GM11168 (cell line): ENCODE measurements around the gene ARMC12.
"Not testable (repeated sequence)": the region's sequence is repeated elsewhere in the genome, so short reads cannot be mapped to it uniquely, and the experiment has no call there.

ENCODE experiments used
- in situ Hi-C: fragments of 300-500 bp; cut with MboI; formaldehyde crosslinking; loops from one replicate; pipeline ENCODE4 v1.12.0; 2022; ENCODE audit warnings: low sequenced_read_pairs; ENCODE audit not compliant: unreplicated experiment

ARMC12 gene

GRCh38 chr6:35736982-35737412 is at the start of gene ARMC12:
ARMC12 (plus strand) TSS chr6:35737032; CDS start chr6:35737109, 77 bp downstream.
- in situ Hi-C loops: loop anchor here (5.0 kb wide), 1 partner anchor 155 kb away; no protein-coding TSS in a partner anchor

- in situ Hi-C loops: no loop called here
These were observed 48.9 kb upstream of the ARMC12 start for GRCh38 chr6:35687658-35688604.

GRCh38 chr6:35688605-35689322 is 48.1 kb upstream of the ARMC12 start, which contains the start of gene FKBP5:
FKBP5 (minus strand) TSS chr6:35688915; CDS start chr6:35642824, 46,091 bp downstream.
- in situ Hi-C loops: no loop called here

DNA sequence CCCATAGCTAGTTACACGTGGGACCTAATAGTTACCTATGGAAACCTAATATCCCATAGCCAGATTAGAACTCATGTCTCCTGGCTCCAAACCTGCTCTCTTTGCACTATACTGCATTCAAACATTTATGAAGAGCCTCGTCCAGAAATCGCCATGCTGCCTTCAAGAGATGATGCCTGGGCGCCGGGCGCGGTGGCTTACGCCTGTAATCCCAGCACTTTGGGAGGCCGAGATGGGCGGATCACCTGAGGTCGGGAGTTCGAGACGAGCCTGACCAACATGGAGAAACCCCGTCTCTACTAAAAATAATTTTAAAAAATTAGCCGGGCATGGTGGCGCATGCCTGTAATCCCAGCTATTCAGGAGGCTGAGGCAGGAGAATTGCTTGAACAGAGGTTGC is 46.8 kb upstream of the ARMC12 start:
- in situ Hi-C loops: not testable (repeated sequence)

DNA sequence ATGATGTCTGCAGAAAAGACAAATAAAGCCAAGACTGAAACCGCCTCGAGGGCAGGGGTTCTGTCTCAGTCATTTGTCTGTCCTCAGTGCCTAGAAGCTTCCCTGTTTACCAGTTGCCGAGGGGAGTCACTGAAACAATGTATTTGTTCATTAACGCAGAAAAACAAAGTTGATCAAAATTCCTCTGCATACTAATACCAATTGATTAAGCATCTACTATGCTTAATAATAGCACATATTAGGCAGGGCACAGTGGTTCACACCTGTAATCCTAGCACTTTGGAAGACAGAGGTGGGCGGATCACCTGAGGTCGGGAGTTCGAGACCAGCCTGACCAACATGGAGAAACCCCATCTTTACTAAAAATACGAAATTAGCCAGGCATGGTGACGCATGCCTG is 46.3 kb upstream of the ARMC12 start:
- in situ Hi-C loops: no loop called here

DNA sequence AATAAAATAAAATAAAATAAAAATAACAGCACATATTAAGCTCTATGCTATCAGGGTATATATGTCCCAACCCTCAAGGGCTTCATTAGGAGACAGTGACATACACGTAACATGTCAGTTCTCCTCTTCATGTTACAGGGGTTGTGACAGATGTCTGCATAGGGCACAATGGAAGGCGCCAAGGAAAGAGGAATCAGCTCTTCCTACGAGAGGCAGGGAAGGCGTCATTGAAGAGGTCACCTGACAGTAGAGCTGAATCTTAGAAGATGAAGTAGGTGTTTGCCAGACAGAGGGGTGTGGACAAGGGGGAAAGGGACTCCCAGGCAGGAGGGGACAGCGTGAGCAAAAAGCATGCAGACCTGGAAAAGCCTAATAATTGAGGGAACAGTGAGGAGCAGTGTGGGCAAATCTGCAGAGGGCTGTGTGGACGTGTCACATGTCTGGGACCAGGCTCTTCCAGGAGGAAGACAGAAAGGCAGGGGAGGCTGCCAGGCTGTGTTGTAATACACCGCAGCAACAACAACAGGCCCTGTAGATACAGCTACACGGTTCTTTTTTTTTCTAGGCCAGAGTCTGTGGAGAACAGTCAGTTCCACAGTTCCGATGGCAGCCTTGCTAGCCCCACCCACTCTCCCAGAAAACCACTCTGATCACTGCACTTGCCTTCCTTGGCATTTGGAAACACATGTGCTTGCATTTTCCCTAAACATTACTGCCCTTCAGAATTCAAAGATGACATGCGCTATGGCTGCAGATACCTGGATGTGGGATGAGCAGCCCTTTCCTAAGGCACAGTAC is 45.6 kb upstream of the ARMC12 start:
- in situ Hi-C loops: no loop called here

DNA sequence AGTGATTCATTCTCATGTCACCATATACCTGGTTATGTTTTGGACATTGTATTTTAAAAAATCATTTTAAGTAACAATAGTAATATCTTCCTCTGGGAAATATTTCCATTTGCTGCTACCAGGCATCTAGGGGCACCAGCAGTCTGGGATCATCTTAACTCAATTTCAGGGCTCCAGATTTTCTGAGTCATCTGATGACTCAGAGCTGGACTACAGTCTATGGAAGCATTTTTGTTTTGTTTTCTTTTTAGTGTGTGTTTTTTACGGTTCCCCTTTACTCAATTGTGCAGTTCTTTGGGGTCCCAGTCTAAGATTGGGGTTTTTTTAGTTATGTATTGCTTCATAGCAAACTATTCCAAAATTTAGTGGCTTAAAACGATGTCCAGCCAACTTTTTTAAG is 42.4 kb upstream of the ARMC12 start:
- in situ Hi-C loops: no loop called here

- in situ Hi-C loops: not testable (repeated sequence)
These were observed 38.4 kb upstream of the ARMC12 start for GRCh38 chr6:35698430-35698829.

DNA sequence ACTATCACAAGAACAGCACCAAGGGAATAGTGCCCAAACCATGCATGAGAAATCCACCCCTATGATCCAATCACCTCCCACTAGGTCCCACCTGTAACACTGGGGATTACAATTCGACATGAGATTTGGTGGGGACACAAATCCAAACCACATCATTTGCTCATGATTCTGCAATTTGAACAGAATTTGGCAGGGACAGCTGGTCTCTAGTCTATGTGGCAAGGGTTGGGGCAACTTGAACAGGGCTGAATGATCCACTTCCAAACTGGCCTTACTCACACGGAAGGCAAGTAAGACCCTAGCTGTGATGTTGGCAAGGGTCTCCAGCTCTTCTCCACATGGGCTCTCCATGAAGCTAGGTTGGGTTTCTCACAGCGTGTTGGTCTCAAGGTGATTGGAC is 38.0 kb upstream of the ARMC12 start:
- in situ Hi-C loops: no loop called here

DNA sequence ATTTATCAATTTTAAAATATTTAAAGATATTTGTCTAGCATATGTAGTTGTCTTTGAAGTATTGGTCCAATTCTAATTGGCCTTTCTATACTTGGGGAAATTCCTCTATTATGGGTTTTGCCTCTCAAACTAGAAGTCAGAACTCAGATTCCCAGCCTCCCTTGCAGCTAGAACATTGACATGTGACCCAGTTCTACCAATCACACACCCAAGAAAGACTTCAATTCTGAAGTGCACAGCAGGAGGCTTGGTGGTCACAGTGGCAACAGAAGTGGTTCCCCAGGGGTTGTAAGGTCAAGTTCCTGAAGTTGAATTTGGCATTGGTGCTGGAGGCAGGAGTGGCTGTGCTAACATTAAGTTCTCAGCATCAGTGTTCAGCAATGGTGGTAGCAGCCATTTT is 33.3 kb upstream of the ARMC12 start:
- in situ Hi-C loops: no loop called here

GRCh38 chr6:35706468-35706867 is 30.4 kb upstream of the ARMC12 start:
- in situ Hi-C loops: no loop called here

DNA sequence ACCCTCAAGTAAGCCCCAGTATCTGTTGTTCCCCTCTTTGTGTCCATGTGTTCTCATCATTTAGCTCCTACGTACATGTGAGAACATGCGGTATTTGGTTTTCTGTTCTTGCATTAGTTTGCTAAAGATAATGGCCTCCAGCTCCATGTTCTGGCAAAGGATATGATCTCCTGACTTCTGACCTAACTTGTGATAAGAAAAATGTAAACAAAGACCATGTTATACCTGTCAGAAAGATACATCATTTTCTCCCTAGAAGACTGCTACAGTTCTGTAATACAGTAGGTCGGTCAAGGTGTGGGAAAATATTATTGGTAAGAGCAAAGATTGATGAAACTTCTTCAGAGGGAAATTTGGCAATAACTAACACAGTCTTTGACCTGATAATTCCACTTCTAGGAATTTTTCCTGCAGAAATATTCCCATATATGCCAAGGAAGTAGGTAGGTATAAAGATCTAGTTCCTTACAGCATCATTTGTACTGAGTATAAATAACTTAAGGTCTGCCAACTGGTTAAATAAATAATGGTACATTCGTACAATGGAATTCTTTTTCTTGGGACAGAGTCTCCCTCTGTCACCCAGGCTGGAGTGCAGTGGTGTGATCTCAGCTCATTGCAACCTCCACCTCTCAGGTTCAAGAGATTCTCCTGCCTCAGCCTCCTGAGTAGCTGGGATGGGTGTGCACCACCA is 29.0 kb upstream of the ARMC12 start:
- in situ Hi-C loops: no loop called here

DNA sequence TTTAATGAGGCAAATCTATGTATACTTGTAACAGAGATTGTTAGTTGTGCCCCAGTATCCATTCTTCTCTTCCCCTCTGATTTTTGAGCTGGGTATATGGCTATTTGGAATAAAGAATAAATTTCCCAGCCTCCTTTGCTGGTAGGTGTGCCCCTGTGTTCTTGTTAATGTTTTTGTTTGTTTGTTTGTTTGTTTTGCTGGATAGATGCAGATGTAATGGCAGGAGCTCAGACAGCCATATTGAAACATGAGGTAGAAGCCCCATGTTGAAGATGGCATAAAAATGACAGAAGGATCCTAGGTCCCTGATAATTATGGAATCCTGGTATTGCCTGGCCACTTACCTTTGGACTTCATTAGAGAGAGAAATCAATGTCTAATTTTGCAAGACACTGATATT is 28.2 kb upstream of the ARMC12 start:
- in situ Hi-C loops: no loop called here

DNA sequence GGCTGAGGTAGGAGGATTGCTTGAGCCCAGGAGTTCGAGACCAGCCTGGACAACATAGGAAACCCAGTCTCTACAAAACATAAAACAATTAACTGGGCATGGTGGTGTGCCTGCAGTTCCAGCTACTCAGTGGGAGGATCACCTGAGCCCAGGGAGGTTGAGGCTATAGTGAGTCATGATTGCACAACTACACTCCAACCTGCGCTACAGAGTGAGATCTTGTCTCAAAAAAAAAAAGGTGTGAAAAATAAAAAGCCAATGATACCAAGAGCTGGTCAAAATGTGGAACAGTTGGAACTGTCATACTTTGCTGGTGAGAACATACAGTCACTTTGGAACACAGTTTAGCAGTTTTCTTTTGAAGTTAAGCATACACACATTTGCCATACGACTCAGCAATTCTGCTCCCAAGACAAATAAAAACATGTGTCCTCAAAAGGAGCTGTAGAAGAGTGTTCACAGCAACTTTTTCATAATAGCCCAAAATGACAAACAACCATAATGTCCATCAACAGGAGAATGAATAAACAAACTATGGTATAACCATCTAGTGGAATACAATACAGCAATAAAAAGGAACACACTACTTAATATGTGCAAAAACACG is 26.5 kb upstream of the ARMC12 start:
- in situ Hi-C loops: no loop called here

DNA sequence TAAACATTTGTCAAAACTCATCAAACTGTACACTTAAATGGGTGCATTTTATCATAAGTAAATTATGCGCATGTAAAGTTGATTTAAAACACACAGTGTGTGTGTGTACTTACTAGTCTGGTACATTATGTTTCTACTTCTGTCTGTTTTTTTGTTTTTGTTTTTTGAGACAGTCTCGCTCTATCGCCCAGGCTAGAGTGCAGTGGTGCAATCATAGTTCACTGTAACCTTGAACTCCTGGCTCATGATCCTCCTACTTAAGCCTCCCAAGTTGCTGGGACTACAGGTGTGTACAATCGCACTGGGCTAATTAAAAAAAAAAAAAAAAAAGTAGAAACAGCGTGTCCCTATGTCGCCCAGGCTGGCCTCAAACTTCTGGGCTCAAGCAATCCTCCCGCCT is 25.1 kb upstream of the ARMC12 start:
- in situ Hi-C loops: no loop called here

DNA sequence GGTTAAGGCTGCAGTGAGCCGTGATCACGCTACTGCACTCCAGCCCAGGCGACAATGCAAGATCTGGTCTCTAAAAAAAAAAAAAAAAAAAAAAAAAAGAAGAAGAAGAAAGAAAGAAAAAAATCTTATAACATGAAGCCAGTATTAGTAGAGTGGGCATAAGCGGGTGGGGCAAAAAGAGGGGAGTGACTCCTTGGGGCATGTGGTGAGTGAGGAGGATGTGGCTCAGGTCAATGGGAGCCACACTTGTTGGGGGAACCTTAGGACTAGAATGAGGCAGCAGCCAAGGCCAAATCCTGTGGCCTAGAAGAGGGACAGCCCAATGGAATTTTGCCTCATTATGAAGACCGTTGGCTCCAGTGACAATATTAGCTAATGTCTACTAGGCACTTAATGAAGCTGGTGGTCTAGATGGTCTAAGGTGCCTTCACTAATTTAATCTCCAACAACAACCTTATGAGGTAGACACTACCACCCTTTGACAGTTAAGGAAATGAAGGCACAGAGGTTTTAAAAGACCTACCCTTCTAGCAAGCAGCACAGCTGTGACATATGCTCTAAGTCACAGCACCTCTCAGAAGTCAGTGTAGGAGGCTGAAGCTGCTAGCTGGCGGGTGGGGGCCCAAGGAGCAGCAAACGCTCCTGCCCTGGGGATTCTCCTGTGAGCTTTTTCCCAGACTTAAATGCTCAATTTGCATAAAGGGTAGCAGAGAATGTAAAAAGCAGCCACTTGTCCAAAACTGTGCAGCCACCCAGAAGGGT is 23.6 kb upstream of the ARMC12 start:
- in situ Hi-C loops: no loop called here

- in situ Hi-C loops: no loop called here
These were observed 20.0 kb upstream of the ARMC12 start for GRCh38 chr6:35716798-35717197.

DNA sequence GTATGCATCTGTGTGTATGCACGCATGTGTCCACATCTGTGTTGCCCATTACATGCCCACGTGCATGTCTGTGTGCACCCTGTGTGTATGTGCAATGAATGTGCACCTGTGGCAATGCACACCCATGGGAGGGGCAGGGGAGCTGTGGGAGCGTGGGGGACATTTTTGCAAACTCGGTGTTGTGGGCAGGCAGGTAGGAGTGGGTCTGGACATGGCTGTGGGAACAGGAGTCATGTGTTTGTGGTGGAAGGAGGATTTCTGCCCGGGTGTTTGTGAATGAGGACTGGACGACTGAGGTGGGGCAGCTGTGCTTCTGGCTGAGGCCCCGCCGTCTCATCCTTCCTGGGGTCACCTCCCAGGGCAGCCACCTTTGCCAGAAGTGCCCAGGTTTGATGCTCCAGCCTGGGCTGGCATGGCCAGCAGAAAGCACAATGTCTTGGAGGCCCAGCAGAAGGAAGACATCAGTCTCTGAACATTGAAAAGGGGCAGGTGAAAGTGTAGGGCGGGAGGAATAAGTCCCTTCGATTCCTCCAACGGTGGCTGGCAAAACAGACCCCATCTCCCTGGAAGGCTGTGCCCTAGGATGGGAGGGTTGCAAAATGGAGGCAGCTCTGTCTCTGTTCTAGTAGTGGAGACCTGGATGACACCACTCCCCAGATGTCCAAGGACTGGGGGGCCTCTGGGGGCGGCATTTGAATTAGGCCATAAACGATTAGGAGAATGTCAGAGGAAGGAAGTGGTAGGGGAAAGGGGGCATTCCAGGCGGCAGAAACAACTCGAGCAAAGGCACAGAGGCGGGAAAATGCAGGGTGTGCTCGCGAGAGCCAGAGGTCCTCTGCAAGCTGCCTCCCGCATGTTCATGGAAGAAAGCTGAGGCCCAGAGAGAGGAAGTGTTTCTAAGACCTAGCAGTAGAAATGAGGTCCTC is 19.1 kb upstream of the ARMC12 start:
- in situ Hi-C loops: no loop called here
